ENCODE measurements around the gene TMEM40.
"Not testable (repeated sequence)": the region's sequence is repeated elsewhere in the genome, so short reads cannot be mapped to it uniquely, and the experiment has no call there.

The TMEM40 gene, protein sequence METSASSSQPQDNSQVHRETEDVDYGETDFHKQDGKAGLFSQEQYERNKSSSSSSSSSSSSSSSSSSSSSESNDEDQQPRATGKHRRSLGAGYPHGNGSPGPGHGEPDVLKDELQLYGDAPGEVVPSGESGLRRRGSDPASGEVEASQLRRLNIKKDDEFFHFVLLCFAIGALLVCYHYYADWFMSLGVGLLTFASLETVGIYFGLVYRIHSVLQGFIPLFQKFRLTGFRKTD

DNA sequence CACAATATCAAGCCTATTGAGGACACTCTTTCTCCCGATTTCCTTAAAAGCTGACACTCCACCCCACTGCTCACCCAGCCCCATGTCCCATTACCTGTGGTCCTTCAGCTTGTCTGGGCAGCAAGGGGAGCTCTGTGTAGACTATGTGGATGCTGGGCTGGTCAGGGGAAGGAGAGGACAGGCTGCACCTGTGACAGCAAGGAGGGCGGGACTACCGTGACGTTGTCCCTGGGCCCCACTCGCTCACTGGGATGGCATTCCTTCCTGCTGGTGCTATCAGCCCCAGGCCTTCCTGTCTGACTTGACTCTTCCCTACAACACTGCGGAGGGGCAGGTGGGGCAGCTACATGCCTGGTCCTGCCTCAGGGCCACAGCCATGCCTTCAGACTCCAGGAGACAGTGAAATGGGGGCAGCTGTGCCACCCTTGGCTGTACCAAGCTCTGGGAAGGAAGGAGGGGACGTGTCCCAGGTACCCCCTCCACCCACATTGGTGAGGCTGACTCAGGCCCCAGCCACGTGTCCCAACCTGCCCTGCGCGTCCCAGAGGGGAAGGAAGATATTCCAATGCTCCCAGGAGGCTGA is at the start of gene TMEM40:
TSS of gene TMEM40 (minus strand) at position 163 of the 583 bp plus-strand sequence. CDS start 9,427 bp downstream, outside the sequence.
- no peak for DNase-seq (ENCODE audit: low spot score)

DNA sequence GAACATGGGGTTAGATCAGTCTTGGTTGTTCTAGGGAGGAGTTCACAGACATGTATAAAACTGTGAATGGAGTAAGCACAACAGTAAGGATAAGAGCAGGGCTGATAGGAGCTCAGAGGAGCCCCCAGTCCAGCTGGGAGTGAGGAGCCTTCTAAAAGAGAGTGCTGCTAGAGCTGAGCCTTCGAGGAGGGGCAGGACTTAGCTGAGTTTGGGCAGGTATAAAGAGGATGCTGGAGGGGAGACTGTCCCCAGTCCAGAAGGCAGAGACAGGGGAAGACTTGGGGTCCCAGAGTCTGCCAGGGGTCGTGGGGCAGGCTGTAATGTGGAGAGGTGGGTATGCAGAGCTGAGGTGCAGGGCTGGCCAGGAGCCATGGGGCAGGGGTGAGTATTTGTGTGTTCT is 49.5 kb upstream of the TMEM40 start:
- DNase-seq (ENCODE audit: low spot score): no peak

DNA sequence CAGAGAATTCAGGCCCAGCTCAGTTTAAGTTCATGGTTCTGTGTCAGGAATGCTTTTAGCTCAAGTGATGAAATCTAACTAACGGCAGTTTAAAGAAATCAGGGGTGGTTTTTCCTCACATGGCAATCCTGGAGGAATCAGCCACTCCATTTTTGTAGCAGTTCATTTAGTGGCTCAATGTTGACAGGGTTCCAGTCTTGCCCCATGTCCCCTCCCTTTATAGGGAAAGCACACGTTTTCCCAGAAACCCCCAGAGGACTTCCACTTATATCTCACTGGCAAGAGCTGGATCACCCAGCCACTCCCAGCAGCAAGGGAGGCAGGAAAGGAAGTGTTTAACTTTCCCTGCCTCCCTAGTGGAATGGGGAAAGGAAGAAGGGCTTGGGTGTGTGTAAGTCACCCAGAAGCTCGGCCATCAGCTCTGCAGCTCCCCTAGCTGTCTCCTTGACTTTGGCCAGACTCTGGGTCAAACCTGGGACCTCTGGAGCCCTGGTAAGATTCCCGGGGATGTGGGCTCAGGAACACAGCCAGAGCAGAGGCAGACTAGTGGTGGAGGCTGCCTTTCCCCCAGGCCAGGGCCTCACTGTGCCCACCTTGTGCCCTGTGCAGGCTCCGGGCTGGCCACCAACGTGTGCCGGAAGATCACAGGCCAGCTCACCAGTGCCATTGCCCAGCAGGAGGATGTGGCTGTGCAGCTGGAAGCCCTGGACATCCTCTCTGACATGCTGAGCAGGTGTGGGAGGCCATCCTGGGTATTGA is 48.7 kb upstream of the TMEM40 start:
- no peak for DNase-seq (ENCODE audit: low spot score)

DNA sequence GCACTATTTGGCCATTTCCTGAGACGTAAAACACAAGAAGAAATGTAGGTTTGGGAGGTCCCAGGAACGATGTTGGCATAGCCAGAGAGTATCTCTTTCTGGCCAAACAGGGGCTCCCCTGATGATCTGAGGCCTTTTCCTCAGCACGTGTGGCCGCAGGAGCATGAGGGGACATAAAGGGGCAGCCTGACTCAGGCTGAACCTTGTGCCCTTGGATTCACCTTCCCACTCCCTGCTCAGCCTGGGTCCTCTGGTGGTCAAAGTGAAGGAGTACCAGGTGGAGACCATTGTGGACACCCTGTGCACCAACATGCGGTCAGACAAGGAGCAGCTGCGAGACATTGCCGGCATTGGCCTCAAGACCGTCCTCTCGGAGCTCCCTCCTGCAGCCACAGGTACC is 48.0 kb upstream of the TMEM40 start:
- DNase-seq (ENCODE audit: low spot score): no peak

DNA sequence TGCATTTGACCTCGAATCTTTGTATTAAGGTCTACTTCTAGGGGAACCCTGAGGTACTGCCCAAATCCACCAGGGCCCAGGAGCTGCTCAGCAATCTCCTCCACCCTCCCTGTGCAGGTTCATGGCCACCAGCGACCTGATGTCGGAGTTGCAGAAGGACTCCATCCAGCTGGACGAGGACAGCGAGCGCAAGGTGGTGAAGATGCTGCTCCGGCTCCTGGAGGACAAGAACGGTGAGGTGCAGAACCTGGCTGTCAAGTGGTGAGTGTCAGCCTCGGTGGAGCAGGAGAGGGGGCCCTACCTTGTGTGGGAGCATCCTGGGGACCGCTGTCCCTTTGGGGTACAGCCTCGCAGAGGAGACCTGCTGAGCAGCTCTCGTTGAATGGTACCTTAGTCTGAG is 44.3 kb upstream of the TMEM40 start:
- no peak for DNase-seq (ENCODE audit: low spot score)

DNA sequence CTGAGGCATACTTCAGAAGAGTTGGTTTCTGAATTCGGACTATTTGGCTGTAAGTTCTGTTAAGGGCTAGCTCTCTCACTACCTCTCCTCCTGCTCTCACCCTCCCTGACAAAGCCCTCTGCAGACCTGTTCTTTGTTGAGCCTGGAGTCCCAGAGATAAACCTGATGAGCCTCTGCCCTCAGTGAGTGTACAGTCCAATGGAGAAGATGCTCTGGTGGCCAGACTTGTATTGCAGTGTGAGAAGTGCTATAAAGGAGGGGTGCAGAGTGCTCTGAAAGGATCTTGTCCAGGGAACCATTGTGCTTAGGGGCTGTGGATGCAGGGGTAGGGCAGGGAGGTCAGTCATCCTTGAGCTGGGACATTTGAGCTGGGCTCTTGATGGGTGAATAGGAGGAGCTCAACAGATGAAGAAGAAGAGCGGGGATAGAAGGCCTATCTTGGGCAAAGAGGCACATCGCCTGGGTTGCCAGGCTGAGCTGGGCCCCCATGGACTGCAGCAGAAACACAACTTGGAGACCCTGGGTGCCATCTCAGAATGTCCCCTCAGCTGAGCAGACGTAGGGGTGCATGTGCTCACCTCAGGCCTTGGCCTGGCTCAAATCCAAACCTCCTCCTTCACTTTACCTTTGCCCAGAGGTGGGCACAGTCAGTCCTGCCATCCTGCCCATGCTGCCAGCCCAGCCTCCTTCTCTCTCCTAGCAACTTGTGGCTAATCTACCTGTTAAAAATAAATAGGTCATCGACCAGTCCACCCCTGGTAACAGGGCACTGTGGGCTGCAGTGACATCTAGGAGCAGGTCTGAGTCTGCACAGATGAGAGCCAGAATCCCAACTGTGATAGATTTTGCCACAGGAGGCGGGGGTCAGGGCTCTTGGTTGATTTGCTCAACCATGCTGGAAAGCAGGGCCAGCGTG is 40.7 kb upstream of the TMEM40 start:
- DNase-seq (ENCODE audit: low spot score): no peak

DNA sequence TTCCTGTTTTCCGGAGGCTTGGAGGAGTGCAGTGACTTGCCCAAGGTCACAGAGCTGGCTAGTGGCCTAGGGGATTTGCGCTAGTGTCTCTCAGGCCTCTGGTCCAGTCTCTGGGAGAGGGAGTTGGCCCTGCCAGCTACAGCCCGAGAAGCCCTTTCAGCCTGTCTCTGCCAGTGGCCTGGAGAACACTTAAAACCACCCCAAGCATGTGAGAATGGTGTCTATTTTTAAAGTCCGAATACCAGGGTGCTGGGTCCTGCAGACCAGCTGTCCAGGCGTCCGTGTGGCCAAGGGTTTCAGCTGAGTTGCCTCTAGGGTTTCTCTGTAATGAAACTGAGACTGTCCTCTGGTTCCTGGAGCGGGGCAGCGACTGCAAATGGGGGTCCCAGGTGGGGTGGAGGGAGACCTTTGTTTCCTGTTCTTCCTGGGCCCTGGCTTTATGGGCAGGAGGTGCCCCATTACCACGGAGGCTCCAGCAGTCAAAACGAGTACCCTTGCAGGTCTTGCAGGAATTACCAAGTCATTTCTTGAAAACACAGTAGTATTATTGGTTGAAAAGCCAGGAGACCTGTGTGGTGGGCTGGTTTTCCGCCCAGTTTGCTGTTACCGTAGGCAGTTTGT is 39.6 kb upstream of the TMEM40 start:
- DNase-seq (ENCODE audit: low spot score): no peak

DNA sequence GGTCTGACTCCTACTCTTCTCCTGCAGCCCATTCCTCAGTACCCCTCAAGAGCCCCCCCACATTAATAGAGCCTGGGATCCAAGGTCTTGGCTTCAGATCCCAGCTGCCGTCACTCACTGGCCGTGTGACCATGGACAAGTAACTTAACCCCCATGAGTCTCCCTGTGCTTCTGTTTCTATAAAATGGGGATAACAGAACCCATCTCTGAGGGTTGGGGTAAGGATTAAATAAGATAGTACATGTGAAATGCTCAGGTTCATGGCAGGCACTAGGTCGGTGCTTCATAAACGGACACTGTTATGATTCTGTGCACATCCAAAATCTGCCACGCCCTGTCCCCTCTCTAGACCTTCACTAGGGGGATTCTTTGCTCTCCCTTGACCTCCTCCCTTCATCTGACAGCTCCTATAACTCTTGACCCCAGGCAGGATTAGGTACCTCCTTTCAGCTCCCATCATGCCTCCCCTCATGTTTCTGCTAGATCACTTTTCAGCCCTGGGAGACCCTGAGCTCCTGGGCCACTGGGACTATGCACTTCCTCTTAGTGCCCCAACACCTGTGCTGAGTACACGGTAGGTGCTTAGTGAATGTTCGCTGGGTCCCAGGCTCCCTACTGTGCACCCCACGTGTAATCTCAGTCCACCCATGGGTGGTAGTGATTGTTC is 39.0 kb upstream of the TMEM40 start:
- no peak for DNase-seq (ENCODE audit: low spot score)

DNA sequence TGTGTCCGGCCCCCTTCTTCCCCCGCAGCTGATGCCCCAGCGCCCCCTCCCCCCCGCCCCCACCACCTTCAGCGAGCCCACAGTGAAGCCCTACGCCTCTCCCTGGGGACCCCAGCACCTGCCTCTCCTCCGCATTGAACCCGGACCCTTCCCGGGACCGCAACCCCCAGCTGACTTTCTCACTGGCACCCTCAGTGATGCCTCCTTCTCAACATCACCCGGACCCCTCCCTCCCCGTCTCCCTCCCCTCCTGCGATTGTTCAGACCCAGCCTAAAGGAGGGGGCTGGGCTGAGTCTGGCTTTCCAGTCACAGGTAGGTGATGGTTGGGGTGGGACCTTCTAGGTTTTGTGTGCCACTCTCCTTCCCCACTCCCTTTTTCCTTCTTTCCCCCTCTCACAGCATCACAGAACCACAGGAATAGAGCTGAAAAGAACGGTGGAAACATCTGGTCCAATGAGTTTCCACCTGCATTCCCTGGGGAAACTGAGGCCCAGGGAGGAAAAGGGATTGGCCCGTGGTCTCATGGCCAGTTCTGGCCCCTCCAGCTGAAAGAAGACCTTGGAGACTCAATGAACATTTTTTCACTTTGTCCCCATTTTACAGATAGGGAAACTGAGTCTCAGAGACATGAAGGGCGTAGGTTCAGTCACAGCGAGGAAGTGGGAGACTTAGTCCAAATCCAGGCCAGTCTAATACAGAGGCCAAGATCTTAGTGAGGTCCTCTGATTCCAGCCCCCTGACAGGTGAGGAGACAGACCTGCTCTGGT is 38.2 kb upstream of the TMEM40 start:
- DNase-seq (ENCODE audit: low spot score): no peak

DNA sequence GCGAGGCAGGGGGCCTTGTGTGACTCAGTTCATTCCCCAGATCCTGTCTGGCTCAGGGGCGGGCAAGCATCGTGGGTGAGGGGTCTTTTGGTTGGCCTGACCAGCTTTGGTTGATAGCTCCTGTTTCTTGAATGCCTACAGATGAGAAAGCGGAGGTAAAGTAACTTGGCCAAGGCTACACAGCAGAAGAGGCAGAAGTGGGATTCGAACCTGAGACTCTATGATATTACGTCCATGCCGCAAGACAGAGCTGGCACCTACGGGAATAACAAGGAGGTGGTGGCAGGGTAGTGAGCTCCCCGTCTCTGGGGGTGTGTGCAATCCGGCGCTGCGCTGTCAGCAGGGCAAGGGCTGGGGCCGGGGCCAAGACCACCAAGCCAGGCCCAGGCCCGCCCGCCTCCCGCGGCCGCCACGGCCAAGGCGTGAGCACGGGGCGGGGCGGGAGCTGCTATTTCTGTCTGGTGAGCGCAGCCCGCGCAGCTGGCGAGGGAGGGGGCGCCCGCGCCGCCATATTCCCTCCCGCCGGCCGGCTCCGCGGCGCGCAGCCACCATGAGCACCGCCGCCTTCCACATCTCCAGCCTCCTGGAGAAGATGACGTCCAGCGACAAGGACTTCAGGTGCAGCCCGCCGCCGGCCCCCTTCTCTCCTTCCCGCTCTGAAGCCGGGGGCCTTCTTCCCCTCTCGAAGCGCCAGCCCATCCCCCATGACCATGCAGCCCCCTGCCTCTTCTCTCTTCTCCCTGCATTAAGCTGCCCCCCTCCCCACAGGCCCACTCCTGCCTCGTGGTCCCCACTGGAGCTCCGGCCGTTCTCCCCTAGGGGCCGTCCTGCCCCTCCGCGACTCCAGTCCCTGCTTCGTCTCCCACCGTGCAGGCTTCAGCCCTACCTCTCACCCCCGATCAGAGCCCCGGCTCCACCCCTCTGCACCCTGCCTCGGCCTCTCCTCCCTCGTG is 37.4 kb upstream of the TMEM40 start, which contains the start of gene CAND2:
TSS of gene CAND2 (plus strand) at position 510 of the 953 bp plus-strand sequence. CDS start at position 551, 41 bp downstream.
- peak; percentile 75 for DNase-seq (ENCODE audit: low spot score)

DNA sequence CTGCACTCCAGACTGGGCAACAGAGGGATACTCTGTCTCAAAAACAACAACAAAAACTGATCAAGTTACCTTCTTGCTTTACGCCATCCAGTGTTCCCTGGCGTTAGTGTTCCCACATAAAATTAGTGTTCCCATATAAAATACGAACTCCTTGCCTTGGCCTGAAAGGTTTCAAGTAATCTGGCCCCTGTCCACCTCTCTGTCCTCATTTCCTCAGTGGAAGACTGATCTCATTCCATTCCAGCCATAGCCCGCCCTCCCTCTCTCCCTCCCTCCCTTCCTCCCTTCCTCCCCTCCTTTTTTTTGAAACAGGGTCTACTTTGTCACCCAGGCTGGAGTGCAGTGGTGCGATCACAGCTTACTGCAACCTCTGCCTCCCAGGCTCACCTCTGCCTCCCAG is 34.6 kb upstream of the TMEM40 start:
- DNase-seq (ENCODE audit: low spot score): no peak

DNA sequence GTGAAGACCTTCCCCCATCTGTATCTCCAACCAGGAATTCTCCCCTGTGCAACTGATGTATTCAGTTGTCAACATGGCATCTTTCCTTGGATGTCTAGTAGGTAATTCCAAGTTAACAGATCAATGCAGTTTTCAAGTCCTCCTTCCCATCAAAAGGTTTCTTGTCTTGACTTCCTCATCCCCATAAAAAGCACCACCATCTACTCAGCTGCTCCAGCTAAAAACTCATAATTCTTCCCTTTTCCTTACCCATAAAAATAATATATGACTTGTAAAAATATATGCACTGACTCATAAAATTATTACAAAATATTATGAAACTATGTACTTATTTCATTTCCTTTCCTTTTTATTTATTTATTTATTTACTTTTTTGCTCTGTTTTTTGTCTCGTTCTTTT is 32.4 kb upstream of the TMEM40 start:
- no peak for DNase-seq (ENCODE audit: low spot score)

DNA sequence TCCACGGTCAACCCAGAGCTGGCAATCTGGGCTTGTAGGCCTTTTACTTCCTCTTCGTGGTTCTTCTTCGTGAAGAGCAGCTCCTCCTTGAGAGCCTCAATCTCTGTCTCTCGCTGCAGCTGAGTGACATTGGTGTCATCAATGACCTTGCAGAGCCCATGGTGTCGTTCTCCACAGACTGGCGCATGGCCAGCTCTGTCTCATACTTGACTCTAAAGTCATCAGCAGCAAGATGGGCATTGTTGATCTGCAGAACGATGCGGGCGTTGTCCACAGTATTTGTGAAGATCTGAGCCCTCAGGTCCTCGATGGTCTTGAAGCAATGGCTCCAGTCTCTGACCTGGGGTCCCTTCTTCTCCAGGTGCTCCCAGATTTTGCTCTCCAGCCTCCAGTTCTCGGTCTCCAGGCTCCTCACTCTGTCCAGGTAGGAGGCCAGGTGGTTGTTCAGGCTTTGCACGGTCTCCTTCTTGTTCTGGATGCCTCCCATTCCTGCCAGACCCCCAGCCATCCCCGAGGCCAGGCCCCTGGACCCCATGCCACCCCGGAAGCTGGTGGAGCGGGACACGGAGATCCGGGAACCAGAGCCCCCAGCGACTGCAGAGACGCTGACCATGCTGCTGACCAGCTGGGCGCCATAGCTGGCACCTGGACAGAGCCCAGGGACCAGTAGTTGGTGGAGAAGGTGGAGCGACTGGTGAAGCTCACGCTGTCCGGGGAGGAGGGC is 29.1 kb upstream of the TMEM40 start:
- DNase-seq (ENCODE audit: low spot score): not testable (repeated sequence)

DNA sequence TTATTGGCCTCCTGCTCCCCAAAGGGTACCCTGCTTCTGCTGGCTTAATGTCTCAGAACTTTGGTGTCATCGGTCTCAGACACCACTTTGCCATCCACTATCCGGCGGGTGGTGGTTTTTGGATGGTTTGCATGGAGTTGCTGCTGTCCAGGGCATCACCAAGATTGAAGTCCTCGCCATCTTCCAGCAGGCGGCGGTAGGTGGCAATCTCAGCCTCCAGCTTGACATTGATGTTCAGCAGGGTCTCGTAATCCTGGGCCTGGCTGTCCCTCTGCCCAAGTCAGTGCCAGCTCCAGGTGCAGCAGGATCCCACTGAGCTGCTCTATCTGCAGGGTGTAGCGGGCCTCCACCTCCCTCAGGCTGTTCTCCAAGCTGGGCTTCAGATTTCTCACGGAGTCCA is 28.3 kb upstream of the TMEM40 start:
- DNase-seq (ENCODE audit: low spot score): not testable (repeated sequence)

DNA sequence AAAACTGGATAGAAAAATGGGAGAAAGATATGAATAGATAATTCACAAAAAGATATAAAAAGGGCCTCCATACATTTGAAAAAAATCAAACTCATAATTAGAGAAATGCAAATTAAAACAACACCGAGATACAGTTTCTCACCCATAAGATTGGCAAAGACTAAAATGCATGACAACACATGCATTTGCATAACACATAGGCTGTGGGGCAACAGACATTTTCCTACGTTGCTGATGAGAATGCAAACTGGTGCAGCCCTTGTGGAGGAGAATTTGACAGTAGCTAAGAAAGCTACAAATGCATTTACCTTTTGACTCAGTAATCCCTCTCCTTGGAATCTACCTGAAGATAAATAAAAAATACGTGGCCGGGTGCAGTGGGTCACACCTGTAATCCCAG is 26.0 kb upstream of the TMEM40 start:
- DNase-seq (ENCODE audit: low spot score): no peak

DNA sequence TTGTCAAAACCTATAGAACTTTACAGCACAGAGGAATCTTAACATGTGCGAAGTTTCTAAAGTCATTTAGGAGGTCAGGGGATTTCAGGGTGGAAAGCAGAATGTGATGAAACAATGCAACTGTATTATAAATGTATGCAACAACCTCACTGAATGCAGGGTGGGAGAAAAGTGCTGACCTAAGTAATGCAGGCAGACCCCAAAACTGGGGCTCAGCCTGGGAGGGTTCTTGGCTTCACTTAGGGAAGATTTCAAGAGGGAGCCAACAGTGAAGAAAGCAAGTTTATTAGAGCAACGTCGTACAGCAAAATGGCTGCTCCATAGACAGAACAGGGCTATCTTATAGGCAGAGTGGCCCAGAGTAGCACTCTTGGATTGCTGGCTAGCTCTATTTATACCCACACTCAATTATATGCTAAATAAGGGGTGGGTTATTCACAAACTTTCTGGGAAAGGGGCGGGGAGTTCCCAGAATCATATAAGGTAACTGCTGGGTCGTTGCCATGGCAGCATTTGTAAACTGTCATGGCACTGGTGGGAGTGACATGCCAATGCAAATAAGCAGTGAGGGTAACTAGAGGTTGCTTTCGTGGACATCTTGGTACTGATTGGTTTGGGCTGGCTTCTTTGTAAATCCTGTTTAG is 23.2 kb upstream of the TMEM40 start:
- DNase-seq (ENCODE audit: low spot score): peak; percentile 36

DNA sequence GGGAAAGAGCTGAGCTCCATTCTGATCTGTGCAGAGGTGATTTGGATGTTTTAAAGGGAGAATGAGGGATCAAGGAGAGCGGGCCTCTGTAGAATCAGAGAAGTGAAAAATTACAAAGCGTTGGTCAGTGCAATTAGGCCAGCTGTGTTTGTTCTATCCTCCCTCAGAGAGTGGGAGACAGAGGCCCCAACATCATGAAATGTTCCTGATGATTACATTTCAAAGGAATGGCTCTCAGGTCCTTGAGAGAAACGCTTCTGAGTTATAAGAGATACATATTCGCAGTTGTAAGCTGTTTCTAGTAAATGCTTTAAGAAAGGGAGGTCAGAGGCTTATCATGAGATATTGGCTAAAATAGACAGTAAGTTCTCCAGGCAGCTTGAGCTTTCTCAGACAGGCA is 21.7 kb upstream of the TMEM40 start:
- no peak for DNase-seq (ENCODE audit: low spot score)

DNA sequence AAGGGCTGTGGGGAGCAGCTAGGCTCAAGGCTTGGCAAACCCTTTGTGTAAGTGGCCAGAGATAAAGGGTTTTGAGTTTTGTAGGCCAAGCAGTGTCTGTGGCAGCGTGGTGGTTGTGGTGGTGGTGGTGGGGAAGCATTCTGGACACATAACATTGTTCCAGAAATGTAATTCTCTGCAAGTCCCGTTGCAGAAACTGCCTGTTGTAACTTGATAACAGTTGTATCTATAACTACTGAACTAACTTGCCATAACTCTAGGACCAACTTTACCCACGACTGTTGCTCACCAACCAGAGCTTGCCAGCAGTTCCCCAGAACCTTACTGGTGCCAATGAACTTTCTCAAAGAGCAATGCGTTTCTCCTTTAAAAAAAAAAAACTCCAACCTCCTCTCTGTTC is 18.1 kb upstream of the TMEM40 start:
- DNase-seq (ENCODE audit: low spot score): no peak

All from AG08396 (cell line).